GM12891 (cell line): ENCODE results near the gene LRRC4.

ENCODE experiments used
- DNase-seq: peaks from one replicate; pipeline ENCODE4 v3.0.0; 2011; ENCODE audit warnings: low spot score; ENCODE audit not compliant: insufficient read length
- FAIRE-seq: peaks from 2 replicates; lab custom pipeline; 2011; peaks lifted over from hg19 to GRCh38; lab: Jason Lieb, UNC
- PAX5 ChIP-seq: IDR thresholded peaks from 2 replicates; pipeline ENCODE4 v1.6.1; 2011; ENCODE audit warnings: low read length, moderate library complexity, mild to moderate bottlenecking; ENCODE audit not compliant: insufficient read depth, severe bottlenecking
- POLR2A ChIP-seq: IDR thresholded peaks from 2 replicates; pipeline ENCODE4 v1.6.1; 2011; ENCODE audit warnings: low read depth, low read length, control low read depth
- POLR2AphosphoS5 ChIP-seq: IDR thresholded peaks from 2 replicates; pipeline ENCODE4 v1.6.1; 2011; ENCODE audit warnings: low read depth, low read length, control low read depth
- POU2F2 ChIP-seq: IDR thresholded peaks from 2 replicates; pipeline ENCODE4 v1.6.1; 2011; ENCODE audit warnings: low read depth, mild to moderate bottlenecking, control low read depth, low read length, moderate library complexity
- SPI1 ChIP-seq: IDR thresholded peaks from 2 replicates; pipeline ENCODE4 v1.6.1; 2011; ENCODE audit warnings: low read depth, low read length, control low read depth
- TAF1 ChIP-seq: IDR thresholded peaks from 2 replicates; pipeline ENCODE4 v1.6.1; 2011; ENCODE audit warnings: low read depth, low read length, control low read depth

The LRRC4 gene

DNA sequence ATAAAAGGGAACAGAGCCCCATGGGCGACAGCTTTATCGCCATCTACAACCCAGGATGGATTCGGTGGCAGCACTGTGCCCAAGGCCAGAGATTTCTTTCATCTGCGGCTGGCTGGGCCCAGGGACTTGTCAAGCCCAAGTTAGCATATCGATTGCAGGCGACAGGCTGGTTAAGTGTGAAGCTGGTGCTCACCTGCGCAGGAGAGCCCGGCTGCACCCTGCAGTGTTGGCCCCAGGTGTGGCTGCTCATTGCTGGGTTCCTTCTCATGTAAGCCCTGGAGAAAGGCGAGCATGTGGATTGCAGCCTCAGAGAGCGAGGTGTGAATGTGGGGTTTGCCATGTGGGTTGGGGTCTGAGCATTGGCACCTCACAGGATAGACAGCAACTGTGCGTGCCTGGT is 40.6 kb upstream of the LRRC4 start:
- FAIRE-seq (no peak), DNase-seq (no peak)
- no peak for TF ChIP-seq POU2F2

DNA sequence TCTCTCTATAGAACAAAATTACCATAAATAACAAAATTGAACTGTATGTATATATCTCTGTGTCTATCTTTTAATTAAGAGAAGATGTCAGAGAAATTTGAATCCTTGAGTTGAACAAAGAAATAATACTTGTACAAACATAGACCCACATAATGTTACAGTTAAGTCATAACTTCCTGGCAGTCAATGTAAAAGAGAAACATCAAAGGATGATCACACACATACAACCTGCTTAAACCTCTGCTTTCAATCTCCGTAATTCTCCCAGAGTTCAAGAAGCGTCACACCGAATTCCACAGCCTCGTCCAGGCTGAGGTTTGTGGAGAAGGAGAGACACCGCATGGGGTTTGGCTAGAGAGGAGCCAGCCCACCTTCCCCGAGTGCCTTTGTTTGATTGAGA is 40.1 kb upstream of the LRRC4 start:
- TF ChIP-seq PAX5, result no peak
- no peak for TF ChIP-seq POLR2A
- no peak for TF ChIP-seq POLR2AphosphoS5
- no peak for TF ChIP-seq SPI1
- TF ChIP-seq POU2F2, result no peak
- TF ChIP-seq TAF1, result no peak
- FAIRE-seq, result no peak
- no peak for DNase-seq

GRCh38 chr7:128069373-128070364 is 38.4 kb upstream of the LRRC4 start:
- TF ChIP-seq TAF1 (no peak), SPI1 (no peak), POLR2AphosphoS5 (no peak), POLR2A (no peak), POU2F2 (no peak), PAX5 (no peak)
- FAIRE-seq, result peak; percentile 40
- no peak for DNase-seq

- FAIRE-seq, result no peak
- DNase-seq, result no peak
- TF ChIP-seq POU2F2 (no peak), POLR2AphosphoS5 (no peak), SPI1 (no peak), TAF1 (no peak), PAX5 (no peak), POLR2A (no peak)
These were observed 37.5 kb upstream of the LRRC4 start for GRCh38 chr7:128068785-128069184.

GRCh38 chr7:128067983-128068382 is 36.7 kb upstream of the LRRC4 start:
- no peak for DNase-seq
- TF ChIP-seq POU2F2 (no peak), SPI1 (no peak), PAX5 (no peak), POLR2A (no peak), TAF1 (no peak), POLR2AphosphoS5 (no peak)
- no peak for FAIRE-seq

DNA sequence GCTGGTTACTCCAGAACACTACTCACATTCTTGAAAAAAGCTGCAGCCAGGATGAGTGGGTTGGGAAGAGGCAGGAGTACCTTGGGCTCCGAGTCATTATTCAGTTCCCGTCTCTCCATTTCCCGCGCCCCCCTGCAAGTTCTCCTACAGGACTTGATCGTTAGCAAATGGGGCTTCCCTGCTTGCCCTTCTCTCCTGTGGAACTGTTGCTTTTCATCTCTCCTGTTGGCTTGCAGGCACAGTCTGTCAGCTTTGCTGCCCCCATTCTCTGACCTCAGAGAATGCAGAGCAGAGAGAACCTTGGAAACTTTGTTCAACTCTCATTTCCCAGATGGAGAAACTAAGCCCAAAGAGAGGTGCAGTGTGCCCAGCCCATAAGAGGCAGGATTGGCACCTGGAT is 35.6 kb upstream of the LRRC4 start:
- FAIRE-seq, result no peak
- DNase-seq, result no peak
- TF ChIP-seq PAX5, result no peak
- no peak for TF ChIP-seq SPI1
- no peak for TF ChIP-seq POLR2A
- TF ChIP-seq POLR2AphosphoS5, result no peak

GRCh38 chr7:128066395-128066794 is 35.2 kb upstream of the LRRC4 start:
- DNase-seq, result no peak
- no peak for TF ChIP-seq PAX5
- no peak for TF ChIP-seq TAF1
- TF ChIP-seq POLR2AphosphoS5, result no peak
- no peak for TF ChIP-seq SPI1
- no peak for TF ChIP-seq POLR2A
- no peak for TF ChIP-seq POU2F2
- FAIRE-seq, result no peak

GRCh38 chr7:128065872-128066271 is 34.6 kb upstream of the LRRC4 start:
- FAIRE-seq (no peak), DNase-seq (no peak)
- TF ChIP-seq SPI1, result no peak
- no peak for TF ChIP-seq PAX5
- no peak for TF ChIP-seq POLR2A
- TF ChIP-seq POLR2AphosphoS5, result no peak
- no peak for TF ChIP-seq TAF1
- no peak for TF ChIP-seq POU2F2

DNA sequence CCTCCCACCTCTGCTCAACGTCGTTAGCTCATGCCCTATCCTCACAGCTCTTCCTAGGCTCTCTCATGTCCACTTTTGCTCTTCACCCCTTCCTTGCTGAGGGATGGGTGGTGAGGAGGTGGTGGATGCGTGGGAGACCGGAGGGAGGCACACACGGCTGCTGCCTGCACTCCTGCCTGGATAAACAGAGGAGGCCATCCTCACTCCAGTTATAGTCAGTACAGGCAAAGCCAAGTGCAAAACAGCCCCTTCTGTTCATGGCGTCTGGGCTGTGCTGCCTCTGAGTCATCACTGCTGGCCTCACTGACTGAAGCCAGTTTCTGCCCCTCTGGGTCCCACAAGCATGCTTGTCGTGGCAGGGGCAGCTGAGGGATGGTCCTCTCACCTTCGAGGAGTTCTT is 31.9 kb upstream of the LRRC4 start:
- FAIRE-seq (no peak), DNase-seq (no peak)
- TF ChIP-seq POLR2A (no peak), SPI1 (no peak), TAF1 (no peak), POLR2AphosphoS5 (no peak), POU2F2 (no peak), PAX5 (no peak)

GRCh38 chr7:128060018-128060417 is 28.8 kb upstream of the LRRC4 start:
- TF ChIP-seq POU2F2, result no peak
- TF ChIP-seq PAX5, result no peak
- no peak for TF ChIP-seq POLR2A
- no peak for TF ChIP-seq TAF1
- no peak for TF ChIP-seq SPI1
- TF ChIP-seq POLR2AphosphoS5, result no peak
- DNase-seq (no peak), FAIRE-seq (no peak)
